ENCODE measurements around the gene PSENEN. TPM values are rescaled to one million over a fixed set of nuclear protein-coding genes. Genes with fewer than 3 reads are reported as not detected.
"Not testable (repeated sequence)": the region's sequence is repeated elsewhere in the genome, so short reads cannot be mapped to it uniquely, and the experiment has no call there.

The PSENEN gene
- total and polyA plus RNA-seq, 2 donors from 2014 or later: 84.0 to 185 TPM

- FAIRE-seq (no peak), DNase-seq (peak in 1 of 5 donors; percentile 69)
- H3K9ac ChIP-seq (ENCODE audit: low read length in 3 of 3): no peak overlapping the region
- TF ChIP-seq CTCF (IDR thresholded peaks at IDR 0.05; ENCODE audit: borderline replicate concordance, extremely low read depth, insufficient read depth): no peak
- H3K27me3 ChIP-seq (ENCODE audit: control insufficient read depth, insufficient read depth, low read length): peaks cover 2% of the 10 kb centered on the region
- no peaks in the 10 kb centered on the region for H3K9me3 ChIP-seq (ENCODE audit: control insufficient read depth in 2 of 3, insufficient read depth in 1 of 3, low read length in 3 of 3)
- H3K36me3 ChIP-seq (ENCODE audit: control insufficient read depth in 2 of 3, insufficient read depth in 3 of 3, low read length in 3 of 3): no peaks in the 10 kb centered on the region
- no peak overlapping the region for H3K4me3 ChIP-seq (ENCODE audit: low read length in 3 of 3)
- intact Hi-C loops (cut with DNase I): no loop called here
- H3K27ac ChIP-seq (ENCODE audit: low read depth in 2 of 2, low read length in 2 of 2): no peak overlapping the region
- no peaks in the 10 kb centered on the region for H3K4me1 ChIP-seq (ENCODE audit: control insufficient read depth in 2 of 3, insufficient read depth in 2 of 3, low read depth in 1 of 3, low read length in 3 of 3)
Observed at GRCh38 chr19:35792312-35792711, 46.9 kb downstream of the PSENEN start.

GRCh38 chr19:35792888-35793287 lies 47.4 kb downstream of the PSENEN start:
- H3K9ac ChIP-seq (ENCODE audit: low read length in 3 of 3): no peak overlapping the region
- intact Hi-C loops (cut with DNase I): no loop called here
- H3K36me3 ChIP-seq (ENCODE audit: control insufficient read depth in 2 of 3, insufficient read depth in 3 of 3, low read length in 3 of 3): no peaks in the 10 kb centered on the region
- TF ChIP-seq CTCF (IDR thresholded peaks at IDR 0.05; ENCODE audit: borderline replicate concordance, extremely low read depth, insufficient read depth): no peak
- no peak for FAIRE-seq
- H3K27ac ChIP-seq (ENCODE audit: low read depth in 2 of 2, low read length in 2 of 2): no peak overlapping the region
- H3K9me3 ChIP-seq (ENCODE audit: control insufficient read depth in 2 of 3, insufficient read depth in 1 of 3, low read length in 3 of 3): no peaks in the 10 kb centered on the region
- no peak overlapping the region for H3K4me3 ChIP-seq (ENCODE audit: low read length in 3 of 3)
- no peak for DNase-seq
- peaks cover 2% of the 10 kb centered on the region for H3K27me3 ChIP-seq (ENCODE audit: control insufficient read depth, insufficient read depth, low read length)
- no peaks in the 10 kb centered on the region for H3K4me1 ChIP-seq (ENCODE audit: control insufficient read depth in 2 of 3, insufficient read depth in 2 of 3, low read depth in 1 of 3, low read length in 3 of 3)

GRCh38 chr19:35793381-35794165 lies 48.1 kb downstream of the PSENEN start:
- DNase-seq: no peak
- peaks cover 2% of the 10 kb centered on the region for H3K27me3 ChIP-seq (ENCODE audit: control insufficient read depth, insufficient read depth, low read length)
- intact Hi-C loops (cut with DNase I): no loop called here
- no peaks in the 10 kb centered on the region for H3K9me3 ChIP-seq (ENCODE audit: control insufficient read depth in 2 of 3, insufficient read depth in 1 of 3, low read length in 3 of 3)
- FAIRE-seq: no peak
- no peak overlapping the region for H3K27ac ChIP-seq (ENCODE audit: low read depth in 2 of 2, low read length in 2 of 2)
- no peak overlapping the region for H3K4me3 ChIP-seq (ENCODE audit: low read length in 3 of 3)
- H3K36me3 ChIP-seq (ENCODE audit: control insufficient read depth in 2 of 3, insufficient read depth in 3 of 3, low read length in 3 of 3): no peaks in the 10 kb centered on the region
- no peaks in the 10 kb centered on the region for H3K4me1 ChIP-seq (ENCODE audit: control insufficient read depth in 2 of 3, insufficient read depth in 2 of 3, low read depth in 1 of 3, low read length in 3 of 3)
- H3K9ac ChIP-seq (ENCODE audit: low read length in 3 of 3): no peak overlapping the region
- TF ChIP-seq CTCF (IDR thresholded peaks at IDR 0.05; ENCODE audit: borderline replicate concordance, extremely low read depth, insufficient read depth): no peak

GRCh38 chr19:35795564-35795963 lies 50.1 kb downstream of the PSENEN start:
- H3K4me3 ChIP-seq (ENCODE audit: low read length in 3 of 3); FAIRE-seq; H3K27ac ChIP-seq (ENCODE audit: low read depth in 2 of 2, low read length in 2 of 2); DNase-seq; H3K9me3 ChIP-seq (ENCODE audit: control insufficient read depth in 2 of 3, insufficient read depth in 1 of 3, low read length in 3 of 3); intact Hi-C loops (cut with DNase I); H3K9ac ChIP-seq (ENCODE audit: low read length in 3 of 3); H3K36me3 ChIP-seq (ENCODE audit: control insufficient read depth in 2 of 3, insufficient read depth in 3 of 3, low read length in 3 of 3); H3K27me3 ChIP-seq (ENCODE audit: control insufficient read depth, insufficient read depth, low read length); H3K4me1 ChIP-seq (ENCODE audit: control insufficient read depth in 2 of 3, insufficient read depth in 2 of 3, low read depth in 1 of 3, low read length in 3 of 3): not testable (repeated sequence)

Other genes starting within 250 kb of the PSENEN start
- 150 TPM for gene DMKN, start 232.0 kb upstream of the PSENEN start, total RNA-seq
- gene DMKN, start 232.0 kb upstream of the PSENEN start, polyA plus RNA-seq (ENCODE audit: insufficient read depth, low read depth, low replicate concordance): 137 TPM
- not detected for gene SBSN, start 217.3 kb upstream of the PSENEN start, total RNA-seq
- not detected for gene SBSN, start 217.3 kb upstream of the PSENEN start, polyA plus RNA-seq (ENCODE audit: insufficient read depth, low read depth, low replicate concordance)
- not detected for gene GAPDHS, start 212.2 kb upstream of the PSENEN start, total RNA-seq
- not detected for gene GAPDHS, start 212.2 kb upstream of the PSENEN start, polyA plus RNA-seq (ENCODE audit: insufficient read depth, low read depth, low replicate concordance)
- gene TMEM147, start 200.0 kb upstream of the PSENEN start, total RNA-seq: 76.9 TPM
- gene TMEM147, start 200.0 kb upstream of the PSENEN start, polyA plus RNA-seq (ENCODE audit: insufficient read depth, low read depth, low replicate concordance): 233 TPM
- not detected for gene ATP4A, start 182.0 kb upstream of the PSENEN start, total RNA-seq
- not detected for gene ATP4A, start 182.0 kb upstream of the PSENEN start, polyA plus RNA-seq (ENCODE audit: insufficient read depth, low read depth, low replicate concordance)
- gene PMIS2, start 159.5 kb upstream of the PSENEN start, total RNA-seq: not detected
- not detected for gene PMIS2, start 159.5 kb upstream of the PSENEN start, polyA plus RNA-seq (ENCODE audit: insufficient read depth, low read depth, low replicate concordance)
- 15.9 TPM for gene HAUS5, start 132.9 kb upstream of the PSENEN start, total RNA-seq
- gene HAUS5, start 132.9 kb upstream of the PSENEN start, polyA plus RNA-seq (ENCODE audit: insufficient read depth, low read depth, low replicate concordance): 6.8 TPM
- gene RBM42, start 116.6 kb upstream of the PSENEN start, total RNA-seq: 77.6 TPM
- 78.1 TPM for gene RBM42, start 116.6 kb upstream of the PSENEN start, polyA plus RNA-seq (ENCODE audit: insufficient read depth, low read depth, low replicate concordance)
- gene ETV2, start 103.9 kb upstream of the PSENEN start, total RNA-seq: 0.38 TPM
- 3.3 TPM for gene ETV2, start 103.9 kb upstream of the PSENEN start, polyA plus RNA-seq (ENCODE audit: insufficient read depth, low read depth, low replicate concordance)
- 323 TPM for gene COX6B1, start 97.3 kb upstream of the PSENEN start, total RNA-seq
- gene COX6B1, start 97.3 kb upstream of the PSENEN start, polyA plus RNA-seq (ENCODE audit: insufficient read depth, low read depth, low replicate concordance): 1,951 TPM
- gene UPK1A, start 79.1 kb upstream of the PSENEN start, total RNA-seq: not detected
- gene UPK1A, start 79.1 kb upstream of the PSENEN start, polyA plus RNA-seq (ENCODE audit: insufficient read depth, low read depth, low replicate concordance): 0.32 TPM
- gene ZBTB32, start 41.1 kb upstream of the PSENEN start, total RNA-seq: 1.8 TPM
- not detected for gene ZBTB32, start 41.1 kb upstream of the PSENEN start, polyA plus RNA-seq (ENCODE audit: insufficient read depth, low read depth, low replicate concordance)
- gene KMT2B, start 27.6 kb upstream of the PSENEN start, total RNA-seq: 40.8 TPM
- 14.8 TPM for gene KMT2B, start 27.6 kb upstream of the PSENEN start, polyA plus RNA-seq (ENCODE audit: insufficient read depth, low read depth, low replicate concordance)
- gene IGFLR1, start 3.2 kb upstream of the PSENEN start, total RNA-seq: 22.3 TPM
- gene IGFLR1, start 3.2 kb upstream of the PSENEN start, polyA plus RNA-seq (ENCODE audit: insufficient read depth, low read depth, low replicate concordance): 26.0 TPM
- 27.4 TPM for gene U2AF1L4, start 233 bp upstream of the PSENEN start, total RNA-seq
- gene U2AF1L4, start 233 bp upstream of the PSENEN start, polyA plus RNA-seq (ENCODE audit: insufficient read depth, low read depth, low replicate concordance): 47.7 TPM
- gene LIN37, start 2.9 kb downstream of the PSENEN start, total RNA-seq: 11.2 TPM
- gene LIN37, start 2.9 kb downstream of the PSENEN start, polyA plus RNA-seq (ENCODE audit: insufficient read depth, low read depth, low replicate concordance): 11.4 TPM
- 64.3 TPM for gene HSPB6, start 11.4 kb downstream of the PSENEN start, total RNA-seq
- 53.1 TPM for gene HSPB6, start 11.4 kb downstream of the PSENEN start, polyA plus RNA-seq (ENCODE audit: insufficient read depth, low read depth, low replicate concordance)
- gene PROSER3, start 12.5 kb downstream of the PSENEN start, total RNA-seq: 34.9 TPM
- gene PROSER3, start 12.5 kb downstream of the PSENEN start, polyA plus RNA-seq (ENCODE audit: insufficient read depth, low read depth, low replicate concordance): 2.8 TPM
- gene ARHGAP33, start 29.9 kb downstream of the PSENEN start, total RNA-seq: 18.5 TPM
- 5.6 TPM for gene ARHGAP33, start 29.9 kb downstream of the PSENEN start, polyA plus RNA-seq (ENCODE audit: insufficient read depth, low read depth, low replicate concordance)
- gene PRODH2, start 67.2 kb downstream of the PSENEN start, total RNA-seq: 9.0 TPM
- 409 TPM for gene PRODH2, start 67.2 kb downstream of the PSENEN start, polyA plus RNA-seq (ENCODE audit: insufficient read depth, low read depth, low replicate concordance)
- 0.25 TPM for gene NPHS1, start 106.9 kb downstream of the PSENEN start, total RNA-seq
- gene NPHS1, start 106.9 kb downstream of the PSENEN start, polyA plus RNA-seq (ENCODE audit: insufficient read depth, low read depth, low replicate concordance): 39.7 TPM
- gene KIRREL2, start 111.3 kb downstream of the PSENEN start, total RNA-seq: not detected
- 0.82 TPM for gene KIRREL2, start 111.3 kb downstream of the PSENEN start, polyA plus RNA-seq (ENCODE audit: insufficient read depth, low read depth, low replicate concordance)
- gene APLP1, start 122.9 kb downstream of the PSENEN start, total RNA-seq: 3.8 TPM
- 13.6 TPM for gene APLP1, start 122.9 kb downstream of the PSENEN start, polyA plus RNA-seq (ENCODE audit: insufficient read depth, low read depth, low replicate concordance)
- gene NFKBID, start 154.9 kb downstream of the PSENEN start, total RNA-seq: 23.9 TPM
- gene NFKBID, start 154.9 kb downstream of the PSENEN start, polyA plus RNA-seq (ENCODE audit: insufficient read depth, low read depth, low replicate concordance): 1.9 TPM
- 16.7 TPM for gene HCST, start 156.9 kb downstream of the PSENEN start, total RNA-seq
- 10.6 TPM for gene HCST, start 156.9 kb downstream of the PSENEN start, polyA plus RNA-seq (ENCODE audit: insufficient read depth, low read depth, low replicate concordance)
- gene TYROBP, start 162.6 kb downstream of the PSENEN start, total RNA-seq: 77.6 TPM
- gene TYROBP, start 162.6 kb downstream of the PSENEN start, polyA plus RNA-seq (ENCODE audit: insufficient read depth, low read depth, low replicate concordance): 64.2 TPM
- gene LRFN3, start 190.7 kb downstream of the PSENEN start, total RNA-seq: 9.4 TPM
- gene LRFN3, start 190.7 kb downstream of the PSENEN start, polyA plus RNA-seq (ENCODE audit: insufficient read depth, low read depth, low replicate concordance): 8.2 TPM
- 15.0 TPM for gene SDHAF1, start 249.5 kb downstream of the PSENEN start, total RNA-seq
- gene SDHAF1, start 249.5 kb downstream of the PSENEN start, polyA plus RNA-seq (ENCODE audit: insufficient read depth, low read depth, low replicate concordance): 34.3 TPM